Measurements from ENCODE around the gene DGUOK. TPM values are rescaled to one million over a fixed set of nuclear protein-coding genes. Genes with fewer than 3 reads are reported as not detected.

The DGUOK gene
- polyA plus RNA-seq, 4 donors = 52.5 to 107 (median 86.3) TPM

DNA sequence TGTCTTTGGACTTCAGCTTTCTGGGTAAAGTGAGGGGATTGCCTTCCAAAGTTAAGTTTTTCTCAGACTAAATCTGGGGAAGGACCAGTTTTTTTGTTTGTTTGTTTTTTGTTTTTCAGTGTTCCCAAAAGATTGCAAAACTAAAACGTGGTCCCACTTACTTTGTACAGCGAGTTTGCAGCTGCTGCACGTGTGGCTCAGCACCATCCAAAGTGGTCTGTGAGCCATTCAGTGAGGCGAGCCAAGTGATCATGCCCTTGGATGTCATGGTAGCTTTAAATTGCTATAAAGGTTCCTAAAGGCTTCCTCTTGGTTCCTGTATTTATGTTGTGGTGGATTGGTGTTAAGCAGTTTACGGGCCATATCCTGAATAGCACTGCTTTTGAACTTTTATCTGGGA is 81.0 kb downstream of the DGUOK start:
- Histone ChIP-seq H3K27ac (ENCODE audit: low read depth in 1 of 3, low read length in 2 of 3) (no peak overlapping the region), H3K4me3 (ENCODE audit: low read depth in 1 of 3, low read length in 3 of 3) (no peak overlapping the region), H3K36me3 (ENCODE audit: control insufficient read depth in 3 of 3, insufficient read depth in 2 of 3, low read depth in 1 of 3, low read length in 3 of 3) (peaks cover 0 to 53% (median 0%) of the 10 kb centered on the region in 3 donors), H3K4me1 (ENCODE audit: control insufficient read depth in 3 of 3, insufficient read depth in 2 of 3, low read depth in 1 of 3, low read length in 2 of 3) (peaks cover 9 to 10% (median 10%) of the 10 kb centered on the region in 3 donors), H3K27me3 (ENCODE audit: control insufficient read depth in 3 of 3, insufficient read depth in 3 of 3, low read length in 3 of 3) (no peaks in the 10 kb centered on the region), H3K9me3 (ENCODE audit: control insufficient read depth in 2 of 2, insufficient read depth in 1 of 2, low read depth in 1 of 2, low read length in 1 of 2) (no peaks in the 10 kb centered on the region)
- DNase-seq (no peak), FAIRE-seq (no peak)
- 85 to 89% (median 89%) methylated on average over 5 of the region's 5 CpGs for WGBS, 3 donors

Other genes starting within 250 kb of the DGUOK start
- 100 to 1,000 TPM in 1 of 4 donors, 10 to 100 TPM in 3; 59.0 to 110 (median 69.4) TPM for gene TPRKB, start 189.5 kb upstream of the DGUOK start, polyA plus RNA-seq
- 10 to 100 TPM; 14.9 to 31.3 (median 21.1) TPM for gene DUSP11, start 146.8 kb upstream of the DGUOK start, polyA plus RNA-seq
- not detected for gene C2orf78, start 142.7 kb upstream of the DGUOK start, polyA plus RNA-seq
- 10 to 100 TPM; 30.3 to 51.4 (median 40.1) TPM for gene STAMBP, start 97.9 kb upstream of the DGUOK start, polyA plus RNA-seq
- 100 to 1,000 TPM in 1 of 4 donors, 10 to 100 TPM in 2, 1 to 10 TPM in 1; 2.0 to 108 (median 42.5) TPM for gene ACTG2, start 33.9 kb upstream of the DGUOK start, polyA plus RNA-seq
- gene TET3, start 58.0 kb downstream of the DGUOK start, polyA plus RNA-seq = 10 to 100 TPM in 1 of 4 donors, 1 to 10 TPM in 3; 2.7 to 19.3 (median 6.2) TPM
- 10 to 100 TPM; 26.4 to 75.8 (median 60.0) TPM for gene BOLA3, start 221.0 kb downstream of the DGUOK start, polyA plus RNA-seq